GM21737 (cell line): ENCODE data around the gene RGS7.
"Not testable (repeated sequence)": the region's sequence is repeated elsewhere in the genome, so short reads cannot be mapped to it uniquely, and the experiment has no call there.

Experiments
- ATAC-seq: cut with Tn5 transposase; IDR thresholded peaks from one replicate; pipeline ENCODE4 v1.9.1; 2021; ENCODE audit warnings: mild to moderate bottlenecking, moderate library complexity; ENCODE audit not compliant: unreplicated experiment

The RGS7 gene

DNA sequence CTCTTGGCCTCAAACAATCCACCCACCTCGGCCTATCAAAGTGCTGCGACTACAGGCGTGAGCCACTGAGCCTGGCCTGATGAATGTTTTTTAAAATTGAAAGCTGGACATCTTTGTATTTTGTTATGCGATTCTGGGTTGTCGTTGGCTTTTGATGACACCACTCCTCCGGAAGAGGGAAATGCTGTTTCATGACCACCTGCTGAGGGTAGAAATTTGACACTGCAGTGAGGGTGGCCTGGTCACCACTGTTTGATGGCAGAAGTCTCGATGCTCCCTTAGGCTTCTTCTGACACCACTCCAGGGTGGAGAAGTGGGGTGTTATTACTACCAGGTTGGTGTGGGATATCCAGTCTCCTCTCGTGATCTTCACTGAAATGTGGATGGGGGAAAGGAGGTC, 357.2 kb downstream of the RGS7 start:
- ATAC-seq = no peak

DNA sequence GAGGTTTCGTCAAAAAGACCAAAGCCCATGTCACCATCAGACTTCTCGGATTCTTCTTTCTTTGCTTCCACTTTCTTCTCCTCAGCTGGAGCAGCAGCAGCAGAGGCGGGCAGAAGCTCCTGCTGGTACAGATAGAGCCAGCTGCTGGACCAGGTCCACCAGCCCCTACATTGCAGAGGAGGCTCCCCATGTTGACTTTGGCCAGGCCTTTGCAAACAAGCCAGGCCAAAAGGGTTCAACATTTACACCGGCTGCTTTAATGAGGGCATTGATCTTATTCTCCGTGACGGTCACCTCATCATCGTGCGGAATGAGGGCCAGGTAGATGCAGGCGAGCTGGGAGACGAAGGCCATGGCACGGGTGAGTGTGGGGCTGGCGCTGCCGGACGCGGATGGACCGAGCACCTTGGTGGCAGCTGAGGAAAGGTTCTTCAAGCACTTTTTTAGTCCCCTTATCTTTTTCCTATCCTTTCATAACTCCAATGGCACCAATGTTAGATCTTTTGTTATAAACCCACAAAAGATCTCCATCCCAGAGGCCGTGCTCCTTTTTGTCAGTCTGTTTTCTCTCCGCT, 358.5 kb downstream of the RGS7 start:
- ATAC-seq = no peak

DNA sequence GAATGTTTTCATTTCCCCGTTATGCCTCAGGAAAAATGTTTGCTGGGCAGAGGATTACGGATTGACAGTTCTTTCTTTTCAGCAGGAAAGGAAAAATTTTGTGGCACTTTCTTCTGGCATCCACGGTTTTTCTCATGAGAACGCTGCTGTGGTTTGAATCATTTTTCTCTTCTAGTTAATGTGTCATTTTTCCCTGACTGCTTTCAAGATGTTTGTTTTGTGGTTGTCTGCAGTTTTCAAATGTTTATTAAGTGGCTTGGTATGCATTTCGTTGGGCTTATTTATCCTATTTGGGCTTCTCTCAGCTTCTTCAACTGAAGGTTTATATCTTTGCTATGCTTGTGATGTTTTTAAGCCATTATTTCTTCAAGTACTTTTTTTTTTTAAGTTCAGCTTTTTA, 359.0 kb downstream of the RGS7 start:
- ATAC-seq = no peak

DNA sequence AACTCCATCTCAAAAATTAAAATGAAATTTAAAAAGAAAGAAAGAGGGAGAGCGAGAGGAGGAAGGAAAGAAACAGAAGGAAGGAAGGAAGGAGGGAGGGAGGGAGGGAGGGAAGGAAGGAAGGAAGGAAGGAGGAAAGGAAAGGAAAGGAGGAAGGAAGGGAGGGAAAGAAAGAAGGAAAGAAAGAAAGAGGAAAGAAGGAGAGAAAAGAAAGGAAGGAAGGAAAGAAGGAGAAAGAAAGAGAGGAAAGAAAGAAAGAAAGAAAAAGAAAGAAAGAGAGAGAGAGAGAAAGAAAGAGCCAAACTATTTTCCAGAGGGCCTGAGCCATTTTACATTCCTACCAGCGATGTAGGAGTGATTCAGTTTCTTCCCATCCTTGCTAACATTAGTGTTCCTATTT, 364.0 kb downstream of the RGS7 start:
- ATAC-seq = no peak

DNA sequence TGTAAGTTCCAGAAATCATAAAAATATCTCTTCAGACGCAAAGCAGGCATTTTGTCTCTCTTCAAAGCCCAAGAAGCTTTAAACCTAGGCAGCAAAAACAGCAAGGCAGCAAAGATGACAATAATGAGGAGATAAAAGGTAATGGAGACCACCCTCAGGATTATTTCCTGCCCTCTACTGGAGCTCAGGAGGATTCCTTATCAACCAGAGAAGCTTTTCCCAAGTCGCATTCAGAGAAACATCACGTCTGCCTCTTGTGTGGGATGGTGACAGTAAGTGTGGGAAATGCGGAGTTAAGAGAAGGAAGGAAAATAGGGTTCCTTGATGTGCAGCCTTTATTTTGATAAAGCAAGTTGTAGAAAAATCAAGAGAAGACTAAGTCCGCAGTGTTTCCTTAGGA, 365.8 kb downstream of the RGS7 start:
- no peak for ATAC-seq

DNA sequence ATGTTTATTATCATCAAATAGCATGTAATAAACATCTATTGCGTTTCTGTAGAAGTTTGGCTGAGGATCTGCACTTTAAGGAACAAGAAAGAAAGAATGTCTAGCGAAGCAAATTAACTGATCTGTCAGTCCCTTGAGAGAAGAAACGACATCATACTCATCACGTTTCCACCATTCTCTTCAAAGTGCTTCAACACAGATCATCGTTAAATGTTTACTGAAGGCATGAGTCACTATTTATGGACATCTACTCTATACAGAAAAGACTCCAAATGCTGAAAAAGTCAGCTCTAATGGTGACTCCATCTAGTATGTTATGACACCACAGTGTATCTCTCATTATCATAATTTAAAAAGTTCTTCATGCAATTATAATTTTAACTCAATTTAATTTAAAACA, 369.1 kb downstream of the RGS7 start:
- no peak for ATAC-seq

DNA sequence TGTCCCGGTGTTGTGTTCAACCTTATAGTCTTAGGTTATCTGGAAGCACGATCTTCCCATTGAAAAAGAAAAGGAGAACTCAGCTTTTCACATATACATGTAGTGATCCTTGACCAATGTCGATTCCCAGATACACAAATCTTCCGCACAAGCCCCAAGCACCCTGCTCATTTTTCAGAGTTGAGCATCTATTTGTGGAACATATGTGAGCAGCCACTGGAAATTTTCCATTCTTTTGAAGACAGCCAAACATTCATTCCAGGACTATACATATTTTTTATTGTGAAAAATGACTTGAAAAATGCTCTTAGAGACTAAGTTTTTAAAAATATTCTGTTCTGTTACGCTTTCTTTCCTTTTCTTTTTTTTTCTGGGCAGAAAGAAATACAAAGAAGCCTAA, 371.9 kb downstream of the RGS7 start:
- no peak for ATAC-seq

DNA sequence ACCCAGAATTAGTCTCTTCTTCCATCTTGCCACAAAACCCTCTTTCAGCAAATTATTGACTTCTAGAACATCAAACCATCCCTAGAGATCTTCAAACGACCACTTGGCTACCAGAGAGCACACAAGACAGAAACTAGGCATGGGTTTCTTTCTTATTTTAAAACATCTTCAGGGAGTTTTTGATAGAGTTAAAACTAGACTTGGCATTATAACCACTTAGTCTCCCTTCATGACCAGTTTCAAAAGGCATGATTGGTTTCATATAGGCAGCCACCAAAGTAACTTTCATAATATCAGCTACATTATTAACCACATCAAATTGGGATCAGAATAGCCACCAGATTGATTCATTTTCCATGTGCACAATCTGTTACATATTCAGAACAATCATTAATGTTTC, 376.7 kb downstream of the RGS7 start:
- no peak for ATAC-seq

DNA sequence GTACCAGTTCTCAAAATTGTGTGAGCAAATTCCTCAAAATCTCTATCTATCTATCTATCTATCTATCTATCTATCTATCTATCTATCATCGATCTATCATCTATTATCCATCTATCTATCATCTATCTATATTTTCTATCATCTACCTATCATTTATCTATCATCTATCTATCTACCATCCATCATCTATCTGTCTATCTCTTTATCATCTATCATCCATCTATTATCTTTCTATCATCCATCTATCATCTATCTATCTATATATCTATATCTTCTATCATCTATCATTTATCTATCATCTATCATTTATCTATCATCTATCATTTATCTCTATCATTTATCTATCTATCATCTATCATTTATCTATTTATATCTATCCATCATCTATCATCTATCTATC, 380.3 kb downstream of the RGS7 start:
- ATAC-seq = no peak

DNA sequence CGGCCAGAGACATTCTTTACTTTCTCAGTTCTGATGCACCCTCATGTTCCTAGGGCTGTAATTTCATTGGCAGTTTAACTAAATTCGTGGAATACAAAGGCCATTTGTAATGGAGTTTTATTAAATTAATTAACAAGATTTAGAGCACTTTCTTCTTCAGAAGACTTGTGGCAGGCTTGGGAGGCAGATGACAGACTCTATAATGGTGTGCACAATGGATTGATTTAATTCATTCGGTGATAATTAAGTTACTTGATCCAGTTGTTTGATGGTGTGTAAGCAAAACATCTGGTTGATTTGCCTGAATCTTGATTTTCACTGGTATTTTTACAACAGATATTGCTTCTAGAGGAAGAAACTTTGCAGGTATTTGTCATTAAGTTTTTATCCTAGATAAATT, 383.1 kb downstream of the RGS7 start:
- ATAC-seq = no peak

DNA sequence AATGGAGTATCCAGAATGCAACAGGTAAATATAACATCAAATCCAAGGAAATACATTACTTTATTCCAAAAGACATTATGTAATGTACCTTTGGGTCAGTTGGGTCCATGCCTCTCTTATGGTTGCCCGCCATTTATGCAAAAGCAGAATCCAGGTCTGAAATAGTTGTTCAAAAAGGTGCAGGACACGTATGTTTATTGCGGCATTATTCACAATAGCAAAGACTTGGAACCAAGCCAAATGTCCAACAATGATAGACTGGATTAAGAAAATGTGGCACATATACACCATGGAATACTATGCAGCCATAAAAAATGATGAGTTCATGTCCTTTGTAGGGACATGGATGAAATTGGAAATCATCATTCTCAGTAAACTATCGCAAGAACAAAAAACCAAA, 384.9 kb downstream of the RGS7 start:
- not testable (repeated sequence) for ATAC-seq

DNA sequence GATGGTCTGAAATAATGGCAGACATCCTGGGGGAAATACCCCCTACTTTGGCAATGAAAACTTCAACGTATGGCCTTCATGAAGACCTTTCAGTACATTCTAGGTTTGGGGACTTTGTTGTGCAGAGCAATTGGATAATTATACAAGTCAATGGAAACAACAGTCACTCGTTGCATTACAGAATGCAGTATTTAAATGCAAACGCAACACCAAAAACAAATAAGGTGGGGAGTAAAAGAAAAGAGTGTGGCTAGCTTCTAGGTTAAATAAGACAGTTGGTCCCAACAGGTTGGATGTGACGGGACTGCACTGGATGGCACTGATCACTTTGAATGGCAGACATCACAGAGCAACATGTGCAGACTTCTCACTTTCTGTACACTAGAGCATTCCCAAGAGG, 386.8 kb downstream of the RGS7 start:
- no peak for ATAC-seq

DNA sequence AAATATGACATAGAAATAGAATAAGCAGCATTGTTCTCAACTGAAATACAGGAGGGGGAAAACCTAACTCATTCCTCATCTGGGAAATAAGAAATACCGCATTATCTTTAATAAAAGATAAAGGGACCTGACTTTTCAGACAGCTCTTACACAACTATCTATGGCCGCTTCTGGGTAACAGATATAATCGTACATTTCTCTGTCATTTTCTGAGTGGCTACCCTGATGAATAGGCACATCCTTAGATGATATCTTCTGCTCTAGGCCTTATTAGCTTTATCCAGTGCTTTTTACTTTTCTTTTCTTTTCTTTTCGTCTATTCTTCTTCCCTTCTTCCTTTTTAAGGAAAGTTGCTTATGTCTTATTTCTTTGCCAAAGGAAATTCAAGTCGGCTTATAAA, 388.1 kb downstream of the RGS7 start:
- no peak for ATAC-seq

DNA sequence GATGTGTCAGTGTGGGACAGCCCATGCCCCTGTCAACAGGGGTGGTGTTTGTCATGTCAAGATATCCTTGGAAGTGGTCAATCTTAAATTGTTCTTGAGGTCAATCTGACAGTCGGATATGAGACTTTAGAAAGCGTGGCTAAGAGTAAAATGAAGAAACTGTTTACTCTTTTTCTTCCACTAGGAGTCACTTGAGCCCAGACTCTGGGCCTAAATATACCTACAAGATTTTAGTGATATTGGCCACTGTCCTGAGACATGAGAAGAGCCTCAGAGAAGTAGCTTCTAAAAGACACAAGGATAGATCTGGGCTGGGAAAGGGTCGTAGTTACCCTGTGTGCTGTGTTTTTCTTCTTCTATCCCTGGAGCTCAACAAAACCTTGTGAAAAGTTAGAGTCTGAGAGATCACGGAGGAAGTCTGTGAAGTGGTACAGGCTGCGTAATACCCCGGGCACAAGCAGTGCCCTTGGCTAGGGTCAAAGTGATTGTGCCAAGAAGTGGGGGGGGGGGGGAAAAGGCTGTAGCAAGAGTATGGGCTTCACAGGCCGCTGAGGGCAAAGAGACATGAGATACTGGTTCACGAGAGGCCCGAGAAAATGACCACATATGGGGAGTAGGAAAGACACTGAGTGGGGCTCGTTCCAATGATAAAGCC, 389.8 kb downstream of the RGS7 start:
- no peak for ATAC-seq

DNA sequence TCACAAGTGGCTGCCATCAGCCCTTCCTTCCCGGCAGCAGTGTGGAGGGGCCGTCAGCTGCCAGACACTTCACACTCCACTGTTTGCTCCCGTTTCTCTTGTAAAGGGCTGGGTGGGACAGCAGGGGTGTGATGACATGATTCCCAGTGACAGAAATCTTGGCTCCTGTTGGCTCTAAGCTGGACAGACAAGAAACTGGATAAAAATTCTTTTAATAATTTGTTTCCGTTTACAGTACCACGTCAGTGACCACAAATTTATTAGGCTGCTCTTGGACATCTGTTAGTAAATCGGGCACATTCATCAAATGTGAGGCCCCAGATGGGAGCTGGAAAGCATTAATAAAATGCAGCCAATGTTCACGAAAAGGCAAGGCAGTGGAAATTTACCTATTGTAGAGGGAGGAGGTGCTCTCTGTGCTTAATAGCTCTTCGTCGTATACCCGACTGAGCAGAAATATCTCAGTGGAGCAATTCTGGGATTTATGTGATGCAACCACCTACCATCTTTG, 391.4 kb downstream of the RGS7 start:
- ATAC-seq = no peak

DNA sequence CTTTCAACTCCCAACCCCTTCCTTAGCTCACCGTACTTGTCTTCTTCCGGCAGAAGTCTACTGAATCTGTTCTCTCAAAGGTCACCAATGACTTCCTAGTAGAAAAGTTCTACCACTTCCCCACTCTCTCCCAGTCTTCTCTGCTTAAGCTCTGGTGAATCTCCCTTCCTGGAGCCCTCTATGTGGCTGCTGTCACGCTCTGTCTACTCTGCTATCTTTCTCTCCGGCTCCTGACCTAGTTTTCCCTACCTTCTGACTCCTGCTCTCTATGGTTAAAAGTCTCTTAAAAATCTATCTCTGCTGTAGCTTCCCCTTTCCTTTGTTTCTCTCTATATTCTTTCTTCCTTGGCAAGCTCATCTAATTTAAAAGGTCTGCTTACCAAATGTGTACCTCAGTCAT, 394.9 kb downstream of the RGS7 start:
- ATAC-seq = no peak

DNA sequence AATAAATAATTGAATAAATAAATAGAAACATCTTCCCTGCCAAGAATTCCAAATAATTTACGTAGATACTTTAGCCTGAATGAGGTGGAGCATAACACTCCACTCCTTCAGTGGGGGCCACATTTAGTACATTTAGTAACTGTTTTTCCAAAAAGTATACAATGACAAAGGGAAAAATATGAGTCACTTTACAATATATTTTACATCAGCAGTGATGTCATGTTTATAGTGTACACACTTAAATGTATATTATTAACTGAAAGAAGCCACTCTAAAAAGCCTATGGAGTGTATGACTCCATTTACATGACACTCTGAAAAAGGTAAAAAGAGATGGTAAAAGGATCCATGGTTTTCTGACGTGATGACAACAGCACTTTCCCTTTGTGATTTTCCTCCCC, 400.6 kb downstream of the RGS7 start:
- no peak for ATAC-seq

DNA sequence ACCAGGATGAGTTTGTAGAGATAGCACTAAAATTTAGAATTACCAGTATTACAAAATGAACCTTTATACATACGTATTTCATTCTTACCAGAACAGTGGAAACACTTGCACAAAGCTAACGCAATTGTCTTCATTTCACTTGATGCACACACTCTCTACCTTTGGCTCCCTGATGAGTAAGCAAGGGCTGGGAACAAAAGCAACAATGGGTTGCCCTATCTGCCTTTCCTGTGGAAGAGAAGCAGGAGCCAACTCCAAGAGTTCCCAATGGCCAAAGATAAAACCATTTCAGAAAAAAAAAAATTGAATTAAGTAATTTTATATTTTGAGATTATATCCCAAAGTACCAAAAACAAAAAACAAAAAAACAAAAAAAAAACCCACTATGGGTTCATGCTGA, 401.0 kb downstream of the RGS7 start:
- no peak for ATAC-seq

DNA sequence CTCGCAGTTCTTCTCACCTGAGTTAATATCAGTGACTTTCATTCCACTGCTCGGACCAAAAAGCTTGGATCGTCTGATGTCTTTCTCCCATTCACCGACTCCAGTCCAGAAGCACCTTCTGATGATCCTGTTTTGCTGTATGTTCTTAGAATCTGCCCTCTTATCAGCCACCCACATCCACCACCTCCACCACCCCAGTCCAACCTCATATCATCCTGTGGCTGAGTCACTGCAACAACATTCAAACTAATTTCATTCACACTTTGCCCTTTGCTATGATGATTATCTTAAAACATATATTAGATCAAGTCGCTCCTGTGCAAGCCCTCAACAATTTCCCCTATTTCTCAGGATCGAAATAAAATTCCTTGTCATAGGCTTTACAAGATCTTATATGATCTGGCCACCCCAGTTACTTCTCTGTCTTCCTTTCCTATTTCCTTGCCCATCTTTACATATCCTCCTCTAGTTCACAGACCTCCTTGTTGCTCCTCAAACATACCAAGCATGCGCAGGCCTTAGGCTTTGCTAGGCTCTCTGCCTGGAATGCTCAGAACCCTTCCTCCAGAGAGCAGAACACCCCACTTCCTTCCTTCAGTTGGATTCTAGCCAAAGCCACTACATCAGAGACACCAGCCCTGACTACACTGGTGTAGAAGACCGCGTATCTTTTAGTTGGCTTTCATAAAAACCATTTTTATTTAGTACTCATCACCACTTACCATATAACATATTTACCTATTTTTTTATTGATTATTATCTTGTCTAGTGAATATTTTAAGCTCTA, 409.4 kb downstream of the RGS7 start:
- no peak for ATAC-seq

DNA sequence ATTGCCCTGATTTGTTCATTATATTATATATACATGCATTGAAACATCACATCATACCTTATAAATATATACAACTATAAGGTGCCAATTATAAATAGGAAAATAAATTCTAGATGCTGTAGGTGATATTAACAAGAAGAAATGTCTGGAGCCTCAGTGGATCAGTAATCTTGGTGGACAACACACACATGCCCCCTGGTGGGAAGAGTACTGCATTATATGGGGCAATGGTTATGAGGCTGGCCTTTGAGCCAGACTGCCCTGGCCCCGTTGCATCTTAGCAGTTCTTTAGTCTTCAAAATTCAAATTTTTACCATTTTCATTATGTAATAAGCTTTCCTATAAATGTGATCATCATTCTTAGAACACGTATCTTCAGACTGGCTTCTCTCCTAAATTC, 410.1 kb downstream of the RGS7 start:
- no peak for ATAC-seq

DNA sequence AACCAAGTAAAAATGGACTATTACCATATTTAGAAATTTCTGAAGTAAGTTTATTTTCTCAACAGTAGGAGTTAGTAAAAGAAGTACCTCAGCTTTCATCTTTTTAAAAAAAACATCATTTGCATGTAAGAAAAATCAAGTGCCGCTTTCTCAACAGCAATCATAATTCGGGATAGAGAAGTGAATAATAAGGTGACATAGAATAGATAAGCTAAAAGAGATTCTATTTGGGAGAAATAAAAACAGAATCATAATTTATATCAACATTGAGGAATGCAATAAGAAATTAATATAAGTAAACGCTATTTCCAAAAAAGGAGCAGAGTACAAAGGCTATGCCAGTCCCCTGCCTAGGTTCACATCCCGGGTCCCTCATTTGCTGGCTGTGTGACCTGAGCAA, 414.1 kb downstream of the RGS7 start:
- no peak for ATAC-seq

DNA sequence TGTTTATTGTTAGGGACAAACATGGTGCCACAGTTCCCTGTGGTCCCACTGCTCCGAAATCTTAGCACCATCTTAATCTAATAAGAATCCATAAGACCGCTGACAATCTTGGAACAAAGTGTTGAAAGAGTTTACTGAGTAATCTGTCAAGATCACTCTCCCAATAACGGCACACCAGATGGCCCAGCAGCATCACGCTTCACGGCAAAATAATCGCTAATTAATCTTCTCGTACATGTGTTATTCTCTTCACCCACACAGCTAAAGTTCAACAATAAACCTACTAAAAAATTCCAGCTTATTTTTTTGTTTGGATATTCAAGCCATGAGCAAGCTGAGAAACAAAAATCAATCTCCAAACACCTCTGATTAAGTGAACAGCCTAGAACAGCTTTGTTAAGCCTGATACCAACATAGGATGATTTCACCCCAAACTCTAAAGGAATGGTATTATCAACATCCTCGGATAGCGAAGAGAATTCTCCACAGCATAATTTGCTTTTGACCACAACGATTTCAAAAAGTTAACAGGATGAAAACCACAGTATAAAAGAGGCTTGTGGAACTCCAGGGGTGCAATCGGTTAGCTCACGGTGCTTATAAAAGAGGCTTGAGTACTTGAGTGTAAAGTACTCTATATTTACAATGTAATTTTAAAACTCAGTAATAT, 415.2 kb downstream of the RGS7 start:
- ATAC-seq = no peak
